GM12878 (cell line): ENCODE results near the gene RPL10A. TPM values are rescaled to one million over a fixed set of nuclear protein-coding genes. Genes with fewer than 3 reads are reported as not detected.

Experiments
- ATAC-seq: fragments of 200-7000 bp; cut with Tn5 transposase; 3 replicates; pipeline ENCODE4 v1.9.1; 2020; ENCODE audit warnings: mild to moderate bottlenecking, moderate library complexity
- BruUV-seq: library from RNA; stranded (reverse); fragments of 400-500 nt; replicated peaks from 2 replicates; lab custom pipeline; 2021; lab: Mats Ljungman, UMichigan
- CTCF ChIA-PET: fragments of 300-600 bp; sonication (Branson Sonifier 250); formaldehyde crosslinking; extraction: SDS; loops from one replicate; lab custom pipeline; 2021; ENCODE audit warnings: inconsistent platforms; lab: Yijun Ruan, JAX
- POLR2A ChIA-PET: fragments of 350-600 bp; formaldehyde crosslinking; extraction: SDS; loops from one replicate; lab custom pipeline; 2021; ENCODE audit warnings: inconsistent platforms; lab: Charles Lee
- RAD21 ChIA-PET: fragments of 300-600 bp; sonication (Branson Sonifier 250); formaldehyde crosslinking; loops from one replicate; lab custom pipeline; 2023; ENCODE audit warnings: antibody characterized with exemption; ENCODE audit not compliant: unreplicated experiment; lab: Charles Lee
- SMC1A ChIA-PET: fragments of 300-600 bp; sonication (Branson Sonifier 250); formaldehyde crosslinking; loops from one replicate; lab custom pipeline; 2023; ENCODE audit not compliant: unreplicated experiment, uncharacterized antibody; lab: Charles Lee
- DNase-seq: peaks from one replicate; pipeline ENCODE4 v3.0.0-alpha.2; 2011; ENCODE audit warnings: low read depth, low spot score
- FAIRE-seq: peaks from 3 replicates; lab custom pipeline; 2011; peaks lifted over from hg19 to GRCh38; lab: Jason Lieb, UNC
- H2AFZ ChIP-seq: 2 replicates; pipeline ENCODE4 v1.6.0; 2011; ENCODE audit warnings: low read depth, low read length, control low read depth; ENCODE audit not compliant: control insufficient read depth
- H3K27ac ChIP-seq: 2 replicates; pipeline ENCODE4 v1.5.1; 2011; ENCODE audit warnings: control low read depth; ENCODE audit not compliant: control insufficient read depth, insufficient read depth
- H3K27me3 ChIP-seq, 2 experiments: replicated peaks in 1 of 2; 2 replicates each; pipeline versions ENCODE4 v1.6.0 to v1.6.1; 2011; ENCODE audit warnings: low read length in 1 of 2; ENCODE audit not compliant: control insufficient read depth in 2 of 2, insufficient read depth in 2 of 2
- H3K36me3 ChIP-seq, 2 experiments: 2 replicates each; pipeline ENCODE4 v1.5.1; 2011; ENCODE audit warnings: low read length in 1 of 2; ENCODE audit not compliant: control insufficient read depth in 2 of 2, insufficient read depth in 2 of 2
- H3K4me1 ChIP-seq: 2 replicates; pipeline ENCODE4 v1.6.1; 2011; ENCODE audit warnings: mild to moderate bottlenecking, low read length, moderate library complexity, mixed read lengths; ENCODE audit not compliant: control insufficient read depth, insufficient read depth
- H3K4me2 ChIP-seq: 2 replicates; pipeline ENCODE4 v1.6.0; 2011; ENCODE audit warnings: control low read depth; ENCODE audit not compliant: control insufficient read depth, insufficient read depth
- H3K4me3 ChIP-seq: fragments of 200-600 bp; sonication (generic); 2 replicates; pipeline ENCODE4 v1.5.1; 2016
- H3K79me2 ChIP-seq: 2 replicates; pipeline ENCODE4 v1.6.0; 2011; ENCODE audit warnings: low read length; ENCODE audit not compliant: control insufficient read depth, insufficient read depth
- H3K9ac ChIP-seq: 2 replicates; pipeline ENCODE4 v1.8.0; 2011; ENCODE audit warnings: low read length, control low read depth, mixed read lengths; ENCODE audit not compliant: control insufficient read depth, insufficient read depth
- H3K9me3 ChIP-seq: replicated peaks from 3 replicates; pipeline ENCODE4 v1.5.1; 2011; ENCODE audit warnings: mild to moderate bottlenecking, low read length; ENCODE audit not compliant: control insufficient read depth, insufficient read depth
- H4K20me1 ChIP-seq: 2 replicates; pipeline ENCODE4 v1.6.0; 2011; ENCODE audit not compliant: control insufficient read depth, insufficient read depth
- BRCA1 ChIP-seq: IDR thresholded peaks from 2 replicates; pipeline ENCODE4 v1.6.1; 2011; ENCODE audit warnings: low read depth, low read length, improper control_type of control experiment
- FOXK2 ChIP-seq: fragments of 450-650 bp; IDR thresholded peaks from 2 replicates; pipeline ENCODE4 v1.6.1; 2017; ENCODE audit warnings: mild to moderate bottlenecking, moderate library complexity
- FOXM1 ChIP-seq: IDR thresholded peaks from 2 replicates; pipeline ENCODE4 v1.6.1; 2012; ENCODE audit warnings: low read depth, mild to moderate bottlenecking, inconsistent platforms, low read length, moderate library complexity
- JUND ChIP-seq: IDR thresholded peaks from 2 replicates; pipeline ENCODE4 v1.6.1; 2012; ENCODE audit warnings: low read depth, mild to moderate bottlenecking, low read length, improper control_type of control experiment, moderate library complexity
- KLF5 ChIP-seq: fragments of 450-650 bp; IDR thresholded peaks from 2 replicates; pipeline ENCODE4 v1.6.1; 2014; ENCODE audit warnings: mild to moderate bottlenecking; ENCODE audit not compliant: partially characterized antibody
- PML ChIP-seq: IDR thresholded peaks from 2 replicates; pipeline ENCODE4 v1.6.1; 2012; ENCODE audit warnings: low read length, inconsistent platforms
- SMAD1 ChIP-seq: fragments of 450-650 bp; IDR thresholded peaks from 2 replicates; pipeline ENCODE4 v1.6.1; 2018; ENCODE audit warnings: mild to moderate bottlenecking, low read depth; ENCODE audit not compliant: partially characterized antibody
- SMARCA5 ChIP-seq: fragments of 450-650 bp; IDR thresholded peaks from 2 replicates; pipeline ENCODE4 v1.6.1; 2017; ENCODE audit warnings: mild to moderate bottlenecking
- WRNIP1 ChIP-seq: IDR thresholded peaks from 2 replicates; pipeline ENCODE4 v1.6.1; 2011; ENCODE audit warnings: low read depth, low read length, improper control_type of control experiment, borderline replicate concordance
- YY1 ChIP-seq: IDR thresholded peaks from 2 replicates; pipeline ENCODE4 v1.6.1; 2011; ENCODE audit warnings: low read depth, mild to moderate bottlenecking, low read length
- in situ Hi-C: fragments of 300-500 bp; cut with MboI; formaldehyde crosslinking; loops from 9 replicates; pipeline ENCODE4 v1.14.3; 2018; ENCODE audit warnings: mixed read lengths
- intact Hi-C: fragments of 100-400 bp; cut with micrococcal nuclease; formaldehyde crosslinking; loops from one replicate; pipeline ENCODE4 v1.14.2; 2022; ENCODE audit not compliant: unreplicated experiment
- polyA plus RNA-seq, 11 experiments: library from polyadenylated mRNA; depleted of rRNA in 4 of 11; unstranded in 6 of 11; stranded (reverse) in 5 of 11; fragments of >200 nt; fragmentation: Nextera tagmentation in 4 of 11; fragmentation: Illumina TruSeq in 1 of 11; extraction: Ambion mirVana in 4 of 11; extraction: Trizol in 1 of 11; gene quantifications; 1 replicate in 1 of 11; 2 replicates in 10 of 11; pipeline versions ENCODE4 v1.2.1 to v1.2.3, GENCODE V29; 2011 to 2016; ENCODE audit warnings: inconsistent platforms in 2 of 11, missing spikeins in 2 of 11, low read depth in 1 of 11
- total RNA-seq, 4 experiments: library from RNA; depleted of rRNA in 3 of 4; stranded (reverse); fragments of >200 nt in 3 of 4; fragmentation: Illumina TruSeq in 1 of 4; extraction: Trizol in 1 of 4; gene quantifications; 2 replicates each; pipeline versions ENCODE4 v1.2.1 to v1.2.3, GENCODE V29; 2013 to 2021
- TF ChIP-seq, protein P1 (sequence below): IDR thresholded peaks from 2 replicates; pipeline ENCODE4 v1.6.1; 2011; ENCODE audit warnings: borderline replicate concordance, low read depth, mild to moderate bottlenecking, moderate library complexity, low read length; ENCODE audit not compliant: insufficient read depth, poor library complexity, severe bottlenecking
- TF ChIP-seq, protein P2 (sequence below): fragments of 450-650 bp; IDR thresholded peaks from 2 replicates; pipeline ENCODE4 v1.6.1; 2017; ENCODE audit warnings: low read depth, mild to moderate bottlenecking, moderate library complexity

Gene RPL10A
- total and polyA plus RNA-seq, 10 of the 15 experiments (the other 5 are each of a cell fraction or from before 2014, with no cell fraction given) = 833 to 4,029 (median 2,795) TPM

- Histone ChIP-seq H3K9me3 (no peaks in the 10 kb centered on the region), H3K9ac (no peak overlapping the region)
- CTCF ChIA-PET = no interaction called here
- RAD21 ChIA-PET = no interaction called here
- no peak for TF ChIP-seq JUND
- TF ChIP-seq, protein P1, sequence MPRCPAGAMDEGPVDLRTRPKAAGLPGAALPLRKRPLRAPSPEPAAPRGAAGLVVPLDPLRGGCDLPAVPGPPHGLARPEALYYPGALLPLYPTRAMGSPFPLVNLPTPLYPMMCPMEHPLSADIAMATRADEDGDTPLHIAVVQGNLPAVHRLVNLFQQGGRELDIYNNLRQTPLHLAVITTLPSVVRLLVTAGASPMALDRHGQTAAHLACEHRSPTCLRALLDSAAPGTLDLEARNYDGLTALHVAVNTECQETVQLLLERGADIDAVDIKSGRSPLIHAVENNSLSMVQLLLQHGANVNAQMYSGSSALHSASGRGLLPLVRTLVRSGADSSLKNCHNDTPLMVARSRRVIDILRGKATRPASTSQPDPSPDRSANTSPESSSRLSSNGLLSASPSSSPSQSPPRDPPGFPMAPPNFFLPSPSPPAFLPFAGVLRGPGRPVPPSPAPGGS = peak; percentile 14
- TF ChIP-seq PML = peak; percentile 29; the same call in 1 of the 2 replicates
- peak; percentile 17 for TF ChIP-seq KLF5
- no peak for TF ChIP-seq FOXK2
- no peak for TF ChIP-seq SMARCA5
- TF ChIP-seq WRNIP1 = no peak
- TF ChIP-seq YY1 = no peak
- no peak for TF ChIP-seq BRCA1
- no peak for TF ChIP-seq SMAD1
- TF ChIP-seq, protein P2, sequence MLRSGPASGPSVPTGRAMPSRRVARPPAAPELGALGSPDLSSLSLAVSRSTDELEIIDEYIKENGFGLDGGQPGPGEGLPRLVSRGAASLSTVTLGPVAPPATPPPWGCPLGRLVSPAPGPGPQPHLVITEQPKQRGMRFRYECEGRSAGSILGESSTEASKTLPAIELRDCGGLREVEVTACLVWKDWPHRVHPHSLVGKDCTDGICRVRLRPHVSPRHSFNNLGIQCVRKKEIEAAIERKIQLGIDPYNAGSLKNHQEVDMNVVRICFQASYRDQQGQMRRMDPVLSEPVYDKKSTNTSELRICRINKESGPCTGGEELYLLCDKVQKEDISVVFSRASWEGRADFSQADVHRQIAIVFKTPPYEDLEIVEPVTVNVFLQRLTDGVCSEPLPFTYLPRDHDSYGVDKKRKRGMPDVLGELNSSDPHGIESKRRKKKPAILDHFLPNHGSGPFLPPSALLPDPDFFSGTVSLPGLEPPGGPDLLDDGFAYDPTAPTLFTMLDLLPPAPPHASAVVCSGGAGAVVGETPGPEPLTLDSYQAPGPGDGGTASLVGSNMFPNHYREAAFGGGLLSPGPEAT = no peak
- 0 out of 2 replicates have a peak, but pooled peaks have one; percentile 2 for TF ChIP-seq FOXM1
- TF ChIP-seq, all 136 proteins: peak for 4
- FAIRE-seq = no peak
- Histone ChIP-seq H3K4me2 (no peak overlapping the region), H3K79me2 (peaks cover 27% of the 10 kb centered on the region), H4K20me1 (peaks cover 7% of the 10 kb centered on the region; the same call in 1 of the 2 replicates), H2AFZ (no peak overlapping the region), H3K4me1 (no peaks in the 10 kb centered on the region), H3K27ac (no peak overlapping the region), H3K36me3 (peaks cover 14% of the 10 kb centered on the region in 2 experiments), H3K4me3 (no peak overlapping the region), H3K27me3 (no peaks in the 10 kb centered on the region)
- no TSS peak for BruUV-seq
- ChIA-PET SMC1A (no interaction called here), POLR2A (interaction anchor here (0.5 to 0.6 kb wide), 4 partner anchors 13 to 265 kb away, joined by 3 to 6 read pairs (median 4); no protein-coding TSS in a partner anchor)
- in situ Hi-C loops = no loop called here
- no peak for DNase-seq
- intact Hi-C loops = no loop called here
- ATAC-seq = no peak
These were observed 5.6 kb downstream of the RPL10A start for GRCh38 chr6:35473850-35474130.
